ENCODE data around the gene MDM1. TPM values are rescaled to one million over a fixed set of nuclear protein-coding genes. Genes with fewer than 3 reads are reported as not detected.

The MDM1 gene
- total RNA-seq, 1 experiment from 2014 or later = 10.6 TPM

- peaks cover 22 to 23% of the 10 kb centered on the region in 2 experiments for H3K4me1 Mint-ChIP-seq
- TF ChIP-seq CTCF (conservative IDR thresholded peaks at IDR 0.05) = no peak
- H3K4me3 Mint-ChIP-seq = no peak overlapping the region
- no peaks in the 10 kb centered on the region for H3K36me3 Mint-ChIP-seq (ENCODE audit: insufficient read depth in 1 of 3, low read depth in 3 of 3)
- no peak overlapping the region for H2BK15ac ChIP-seq (ENCODE audit: low read depth, low read length)
- no peak overlapping the region for H3K4me2 ChIP-seq (ENCODE audit: insufficient read depth, insufficient read length, low read length)
- H3K79me2 ChIP-seq (ENCODE audit: insufficient read depth, low read length) = no peaks in the 10 kb centered on the region
- no peak overlapping the region for H3K18ac ChIP-seq (ENCODE audit: insufficient read length, low read depth, low read length)
- peak; percentile 41 for DNase-seq
- WGBS (ENCODE audit: extremely low coverage, insufficient read length, low lambda C conversion rate) = no CpG with 5 or more reads among the region's 2 CpGs
- H3K27me3 Mint-ChIP-seq (ENCODE audit: low read depth) = peaks cover 15% of the 10 kb centered on the region
- H3K4me1 ChIP-seq (ENCODE audit: insufficient read depth, low read length) = no peaks in the 10 kb centered on the region
- no peak overlapping the region for H3K27ac Mint-ChIP-seq
- no peaks in the 10 kb centered on the region; a peak in 1 of 5 replicates for H3K9me3 Mint-ChIP-seq
- H2BK120ac ChIP-seq (ENCODE audit: low read depth, low read length, poor library complexity, severe bottlenecking) = no peak overlapping the region
- H2BK20ac ChIP-seq (ENCODE audit: low read depth, low read length, poor library complexity, severe bottlenecking) = no peak overlapping the region
- no peak overlapping the region for H3K4ac ChIP-seq (ENCODE audit: low read depth, low read length)
- H3K9ac ChIP-seq (ENCODE audit: extremely low read depth, insufficient read length, low read length) = no peak overlapping the region
- no peaks in the 10 kb centered on the region for H3K79me1 ChIP-seq (ENCODE audit: insufficient read depth, low read depth, low read length, poor library complexity, severe bottlenecking)
- no peaks in the 10 kb centered on the region for H3K23me2 ChIP-seq (ENCODE audit: insufficient read length, low read depth, low read length, poor library complexity, severe bottlenecking)
- no peak overlapping the region for H4K91ac ChIP-seq (ENCODE audit: insufficient read length, low read depth, low read length)
- no peak overlapping the region for H3K14ac ChIP-seq (ENCODE audit: insufficient read depth, low read length)
- no peak overlapping the region for H4K5ac ChIP-seq (ENCODE audit: insufficient read length, low read depth, low read length)
- H2BK5ac ChIP-seq (ENCODE audit: insufficient read length, low read length) = no peak overlapping the region
- H3K27me3 ChIP-seq (ENCODE audit: insufficient read depth, low read length) = no peaks in the 10 kb centered on the region
- H2AK5ac ChIP-seq (ENCODE audit: insufficient read length, low read length) = no peak overlapping the region
- no peak overlapping the region for H2BK12ac ChIP-seq (ENCODE audit: insufficient read length, low read depth, low read length)
- H3K56ac ChIP-seq (ENCODE audit: insufficient read length, low read depth, low read length) = no peak overlapping the region
- no peaks in the 10 kb centered on the region for H3K9me3 ChIP-seq (ENCODE audit: control insufficient read depth, low read depth, low read length)
- no peak overlapping the region for H3T11ph ChIP-seq (ENCODE audit: low read length)
- H4K20me1 ChIP-seq (ENCODE audit: control insufficient read depth, insufficient read depth, insufficient read length) = no peaks in the 10 kb centered on the region
- H2AFZ ChIP-seq (ENCODE audit: low read length) = no peak overlapping the region
- H3K23ac ChIP-seq (ENCODE audit: insufficient read length, low read depth, low read length) = no peak overlapping the region
- no peak overlapping the region for H3K27ac ChIP-seq (ENCODE audit: insufficient read length, low read depth, low read length)
- H4K8ac ChIP-seq (replicated peaks; ENCODE audit: insufficient read length, low read depth, low read length) = no peak overlapping the region
These were observed 12.0 kb upstream of the MDM1 start for GRCh38 chr12:68344126-68344525.

Measured in H9 (cell line).